Gastrocnemius medialis (tissue), 4 donors: ENCODE measurements around the gene COL4A1.

Source experiments
- CTCF ChIP-seq, 5 experiments: fragments of 450-650 bp in 3 of 5; fragments of 200-600 bp in 2 of 5; sonication (generic) in 2 of 5; IDR thresholded peaks in 4 of 5; conservative IDR thresholded peaks in 1 of 5; 1 replicate in 4 of 5; 2 replicates in 1 of 5; pipeline ENCODE4 v1.5.1; 2016 to 2019; ENCODE audit warnings: antibody characterized with exemption in 5 of 5, mild to moderate bottlenecking in 3 of 5, moderate library complexity in 3 of 5
- POLR2A ChIP-seq, 2 donors: fragments of 450-650 bp; IDR thresholded peaks; one replicate each; pipeline ENCODE4 v1.6.1; 2017; ENCODE audit warnings: antibody characterized with exemption in 2 of 2, mild to moderate bottlenecking in 2 of 2, moderate library complexity in 2 of 2

GRCh38 chr13:110271313-110271712 lies 35.6 kb downstream of the COL4A1 start:
- TF ChIP-seq POLR2A (IDR thresholded peaks at IDR 0.05) = no peak
- no peak for TF ChIP-seq CTCF (IDR thresholded peaks at IDR 0.05 in 4 of 5, conservative IDR thresholded peaks at IDR 0.05 in 1 of 5)
